Astrocyte (in vitro differentiated cells and primary cell): ENCODE results near the gene GALNT17. TPM values are rescaled to one million over a fixed set of nuclear protein-coding genes. Genes with fewer than 3 reads are reported as not detected.

ENCODE experiments used
- DNase-seq: peaks from one replicate; pipeline ENCODE4 v3.0.0-alpha.2; 2010; ENCODE audit warnings: low read depth
- FAIRE-seq: peaks from 2 replicates; lab custom pipeline; 2011; peaks lifted over from hg19 to GRCh38; lab: Jason Lieb, UNC
- H2AFZ ChIP-seq: 2 replicates; pipeline ENCODE4 v1.6.0; 2012; ENCODE audit warnings: low read depth, low read length, inconsistent platforms
- H3K27ac ChIP-seq: 2 replicates; pipeline ENCODE4 v1.5.1; 2011; ENCODE audit warnings: low read depth, low read length, inconsistent platforms
- H3K27me3 ChIP-seq: 2 replicates; pipeline ENCODE4 v1.6.0; 2011; ENCODE audit warnings: low read length, inconsistent platforms; ENCODE audit not compliant: insufficient read depth
- H3K36me3 ChIP-seq: 2 replicates; pipeline ENCODE4 v1.5.1; 2011; ENCODE audit warnings: low read length, inconsistent platforms; ENCODE audit not compliant: insufficient read depth
- H3K4me1 ChIP-seq: 2 replicates; pipeline ENCODE4 v1.5.1; 2011; ENCODE audit warnings: low read length, inconsistent platforms; ENCODE audit not compliant: insufficient read depth
- H3K4me2 ChIP-seq: 2 replicates; pipeline ENCODE4 v1.6.0; 2012; ENCODE audit warnings: low read length, inconsistent platforms
- H3K4me3 ChIP-seq: 2 replicates; pipeline ENCODE4 v1.5.1; 2011; ENCODE audit warnings: low read depth, mild to moderate bottlenecking, low read length, inconsistent platforms; ENCODE audit not compliant: insufficient read depth
- H3K79me2 ChIP-seq: 2 replicates; pipeline ENCODE4 v1.6.0; 2012; ENCODE audit warnings: mild to moderate bottlenecking, low read length, inconsistent platforms; ENCODE audit not compliant: insufficient read depth
- H3K9ac ChIP-seq: 2 replicates; pipeline ENCODE4 v1.6.0; 2012; ENCODE audit warnings: mild to moderate bottlenecking, low read length, inconsistent platforms
- H3K9me3 ChIP-seq: 2 replicates; pipeline ENCODE4 v1.5.1; 2012; ENCODE audit warnings: low read depth, mild to moderate bottlenecking, low read length, inconsistent platforms; ENCODE audit not compliant: insufficient read depth
- H4K20me1 ChIP-seq: 2 replicates; pipeline ENCODE4 v1.6.0; 2012; ENCODE audit warnings: low read length, inconsistent platforms; ENCODE audit not compliant: insufficient read depth
- H3K27ac Mint-ChIP-seq: one replicate; pipeline ENCODE4 v1.8.0; 2021; ENCODE audit warnings: mild to moderate bottlenecking, mixed read lengths; ENCODE audit not compliant: unreplicated experiment
- H3K27me3 Mint-ChIP-seq: one replicate; pipeline ENCODE4 v1.8.0; 2021; ENCODE audit warnings: low read depth, mixed read lengths; ENCODE audit not compliant: unreplicated experiment
- H3K36me3 Mint-ChIP-seq: one replicate; pipeline ENCODE4 v1.8.0; 2021; ENCODE audit warnings: low read depth, mixed read lengths; ENCODE audit not compliant: unreplicated experiment
- H3K4me1 Mint-ChIP-seq: one replicate; pipeline ENCODE4 v1.8.0; 2021; ENCODE audit warnings: low read depth, mixed read lengths; ENCODE audit not compliant: unreplicated experiment
- H3K4me3 Mint-ChIP-seq: one replicate; pipeline ENCODE4 v1.8.0; 2021; ENCODE audit warnings: mild to moderate bottlenecking, moderate library complexity, mixed read lengths; ENCODE audit not compliant: unreplicated experiment
- H3K9me3 Mint-ChIP-seq: one replicate; pipeline ENCODE4 v1.8.0; 2021; ENCODE audit warnings: mild to moderate bottlenecking, mixed read lengths; ENCODE audit not compliant: unreplicated experiment
- CTCF ChIP-seq: IDR thresholded peaks from 2 replicates; pipeline ENCODE4 v1.5.1; 2011; ENCODE audit warnings: low read depth, mild to moderate bottlenecking, inconsistent platforms, low read length, moderate library complexity; ENCODE audit not compliant: insufficient read depth
- EZH2 ChIP-seq: IDR thresholded peaks from 2 replicates; pipeline ENCODE4 v1.6.1; 2012; ENCODE audit warnings: mild to moderate bottlenecking, low read length, inconsistent platforms; ENCODE audit not compliant: insufficient read depth
- total RNA-seq: library from RNA; stranded (reverse); gene quantifications from 2 replicates; pipeline ENCODE4 v1.2.1, GENCODE V29; 2021

Gene GALNT17
- total RNA-seq, 1 donor from 2014 or later: 7.8 TPM

- Histone ChIP-seq H3K4me1 (no peaks in the 10 kb centered on the region), H3K4me3 (no peak overlapping the region), H3K27ac (no peak overlapping the region), H3K9ac (no peak overlapping the region), H3K9me3 (no peaks in the 10 kb centered on the region), H3K4me2 (no peak overlapping the region), H4K20me1 (no peaks in the 10 kb centered on the region), H3K36me3 (no peaks in the 10 kb centered on the region), H3K27me3 (no peaks in the 10 kb centered on the region), H2AFZ (no peak overlapping the region), H3K79me2 (no peaks in the 10 kb centered on the region)
- TF ChIP-seq EZH2 (no peak), CTCF (no peak)
- Mint-ChIP-seq H3K9me3 (peaks cover 3% of the 10 kb centered on the region), H3K4me1 (no peaks in the 10 kb centered on the region), H3K27me3 (peaks cover 3% of the 10 kb centered on the region), H3K27ac (no peak overlapping the region), H3K4me3 (no peak overlapping the region), H3K36me3 (no peaks in the 10 kb centered on the region)
- DNase-seq: no peak
- no peak for FAIRE-seq
Observed at GRCh38 chr7:71727347-71727746, 595.4 kb downstream of the GALNT17 start.

- no peak for FAIRE-seq
- no peaks in the 10 kb centered on the region for H3K36me3 Mint-ChIP-seq
- H3K9me3 ChIP-seq: no peaks in the 10 kb centered on the region
Observed at GRCh38 chr7:71731740-71732139, 599.8 kb downstream of the GALNT17 start.

More at GRCh38 chr7:71731740-71732139, 599.8 kb downstream of the GALNT17 start:
- TF ChIP-seq EZH2 (no peak), CTCF (no peak)
- H3K4me1 Mint-ChIP-seq: no peaks in the 10 kb centered on the region
- Histone ChIP-seq H3K4me2 (no peak overlapping the region), H3K79me2 (no peaks in the 10 kb centered on the region), H3K9ac (no peak overlapping the region), H3K4me3 (no peak overlapping the region), H2AFZ (no peak overlapping the region), H3K4me1 (no peaks in the 10 kb centered on the region), H3K27me3 (no peaks in the 10 kb centered on the region), H4K20me1 (no peaks in the 10 kb centered on the region), H3K36me3 (no peaks in the 10 kb centered on the region), H3K27ac (no peak overlapping the region)
- H3K27me3 Mint-ChIP-seq: no peaks in the 10 kb centered on the region
- H3K9me3 Mint-ChIP-seq: no peaks in the 10 kb centered on the region
- H3K27ac Mint-ChIP-seq: no peak overlapping the region
- no peak for DNase-seq
- no peak overlapping the region for H3K4me3 Mint-ChIP-seq
